HG03378 (cell line): Measurements from ENCODE around the gene IMMP2L.
A peak's percentile ranks its signal among the peaks of the same experiment; 100 is the strongest.
"Not testable (repeated sequence)": the region's sequence is repeated elsewhere in the genome, so short reads cannot be mapped to it uniquely, and the experiment has no call there.

ENCODE experiments used
- ATAC-seq: cut with Tn5 transposase; IDR thresholded peaks from one replicate; pipeline ENCODE4 v1.9.1; 2021; ENCODE audit warnings: mild to moderate bottlenecking, moderate library complexity; ENCODE audit not compliant: unreplicated experiment

IMMP2L gene

GRCh38 chr7:110962374-110962773, 599.9 kb downstream of the IMMP2L start:
- ATAC-seq, result no peak

GRCh38 chr7:110960811-110961210, 601.5 kb downstream of the IMMP2L start:
- ATAC-seq, result no peak

GRCh38 chr7:110948280-110948679, 614.0 kb downstream of the IMMP2L start:
- no peak for ATAC-seq

- ATAC-seq, result no peak
Measured at GRCh38 chr7:110947408-110947807, 614.9 kb downstream of the IMMP2L start.

- no peak for ATAC-seq
Measured at GRCh38 chr7:110944966-110945644, 617.2 kb downstream of the IMMP2L start.

- ATAC-seq, result no peak
Measured at GRCh38 chr7:110944448-110944847, 617.8 kb downstream of the IMMP2L start.

GRCh38 chr7:110943701-110944345, 618.5 kb downstream of the IMMP2L start:
- ATAC-seq, result no peak

- no peak for ATAC-seq
Measured at GRCh38 chr7:110941385-110941784, 620.9 kb downstream of the IMMP2L start.

- no peak for ATAC-seq
Measured at GRCh38 chr7:110940756-110941155, 621.5 kb downstream of the IMMP2L start.

GRCh38 chr7:110938165-110938564, 624.1 kb downstream of the IMMP2L start:
- ATAC-seq, result no peak

- ATAC-seq, result not testable (repeated sequence)
Measured at GRCh38 chr7:110936665-110937064, 625.6 kb downstream of the IMMP2L start.

- no peak for ATAC-seq
Measured at GRCh38 chr7:110929480-110930249, 632.6 kb downstream of the IMMP2L start.

GRCh38 chr7:110922906-110923305, 639.4 kb downstream of the IMMP2L start:
- ATAC-seq, result no peak

GRCh38 chr7:110921595-110922151, 640.6 kb downstream of the IMMP2L start:
- no peak for ATAC-seq

GRCh38 chr7:110918949-110919548, 643.2 kb downstream of the IMMP2L start:
- peak; percentile 89 for ATAC-seq

GRCh38 chr7:110914263-110914662, 648.0 kb downstream of the IMMP2L start:
- ATAC-seq, result no peak

GRCh38 chr7:110911632-110912031, 650.7 kb downstream of the IMMP2L start:
- no peak for ATAC-seq

- no peak for ATAC-seq
Measured at GRCh38 chr7:110909117-110909516, 653.2 kb downstream of the IMMP2L start.

- no peak for ATAC-seq
Measured at GRCh38 chr7:110905773-110906566, 656.3 kb downstream of the IMMP2L start.

- no peak for ATAC-seq
Measured at GRCh38 chr7:110898516-110898915, 663.8 kb downstream of the IMMP2L start.
